Measurements from ENCODE around the gene CASKIN2.

CASKIN2 gene

GRCh38 chr17:75546181-75546580, 30.8 kb upstream of the CASKIN2 start:
- no peak for DNase-seq (ENCODE audit: low read depth in 2 of 2)

- no peak for DNase-seq (ENCODE audit: low read depth in 2 of 2)
These were observed 28.9 kb upstream of the CASKIN2 start for GRCh38 chr17:75544250-75544649.

GRCh38 chr17:75542728-75543336, 27.5 kb upstream of the CASKIN2 start:
- DNase-seq (ENCODE audit: low read depth in 2 of 2): no peak

GRCh38 chr17:75542229-75542628, 26.9 kb upstream of the CASKIN2 start:
- DNase-seq (ENCODE audit: low read depth in 2 of 2): no peak

- no peak for DNase-seq (ENCODE audit: low read depth in 2 of 2)
These were observed 25.7 kb upstream of the CASKIN2 start for GRCh38 chr17:75540923-75541503.

- no peak for DNase-seq (ENCODE audit: low read depth in 2 of 2)
These were observed 24.8 kb upstream of the CASKIN2 start for GRCh38 chr17:75539967-75540729.

GRCh38 chr17:75536366-75536765, 21.0 kb upstream of the CASKIN2 start:
- DNase-seq (ENCODE audit: low read depth in 2 of 2): no peak

DNA sequence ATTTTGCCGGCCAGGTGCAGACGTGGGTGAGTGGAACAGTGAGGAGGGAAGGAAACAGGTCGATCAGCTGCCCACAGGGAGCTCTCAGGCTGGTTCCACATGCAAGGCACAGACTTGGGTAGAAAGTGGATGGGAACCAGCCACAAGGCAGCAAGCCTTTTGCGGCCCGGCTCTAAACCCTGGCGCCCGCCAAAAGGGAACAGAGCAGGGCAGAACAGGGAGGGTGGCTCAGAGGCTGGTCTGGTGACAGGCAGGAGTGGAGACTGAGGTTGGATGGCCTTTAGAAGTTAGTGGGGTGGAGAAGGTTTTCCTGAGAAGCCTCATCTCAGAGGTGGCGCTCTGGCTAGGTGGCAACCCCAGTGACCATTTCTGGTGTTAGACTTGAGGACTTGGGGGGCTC, 20.5 kb upstream of the CASKIN2 start:
- no peak for DNase-seq (ENCODE audit: low read depth in 2 of 2)

DNA sequence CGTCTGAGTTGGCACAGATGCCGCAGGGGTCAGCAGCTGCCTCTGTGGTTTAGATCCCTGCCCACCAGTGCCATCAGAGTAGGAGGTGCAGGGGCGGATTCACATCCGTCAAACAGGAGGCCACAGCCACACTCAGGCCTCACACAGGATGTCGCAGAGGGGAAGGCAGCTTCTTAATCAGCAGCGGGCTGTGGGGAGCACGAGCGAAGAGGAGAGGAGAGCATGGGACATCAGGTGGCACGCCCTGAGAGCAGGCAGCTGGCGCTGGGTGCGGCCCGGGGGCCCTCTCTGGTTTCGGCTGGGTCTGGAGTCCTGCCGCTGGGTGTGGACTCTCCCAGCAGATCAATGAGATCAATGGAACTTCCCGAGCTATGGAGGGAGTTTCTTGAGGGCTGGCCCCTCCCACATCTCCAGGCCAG, 19.8 kb upstream of the CASKIN2 start:
- no peak for DNase-seq (ENCODE audit: low read depth in 2 of 2)

- no peak for DNase-seq (ENCODE audit: low read depth in 2 of 2)
These were observed 16.4 kb upstream of the CASKIN2 start for GRCh38 chr17:75531721-75532072.

- DNase-seq (ENCODE audit: low read depth in 2 of 2): no peak
These were observed 15.7 kb upstream of the CASKIN2 start for GRCh38 chr17:75530837-75531720.

DNA sequence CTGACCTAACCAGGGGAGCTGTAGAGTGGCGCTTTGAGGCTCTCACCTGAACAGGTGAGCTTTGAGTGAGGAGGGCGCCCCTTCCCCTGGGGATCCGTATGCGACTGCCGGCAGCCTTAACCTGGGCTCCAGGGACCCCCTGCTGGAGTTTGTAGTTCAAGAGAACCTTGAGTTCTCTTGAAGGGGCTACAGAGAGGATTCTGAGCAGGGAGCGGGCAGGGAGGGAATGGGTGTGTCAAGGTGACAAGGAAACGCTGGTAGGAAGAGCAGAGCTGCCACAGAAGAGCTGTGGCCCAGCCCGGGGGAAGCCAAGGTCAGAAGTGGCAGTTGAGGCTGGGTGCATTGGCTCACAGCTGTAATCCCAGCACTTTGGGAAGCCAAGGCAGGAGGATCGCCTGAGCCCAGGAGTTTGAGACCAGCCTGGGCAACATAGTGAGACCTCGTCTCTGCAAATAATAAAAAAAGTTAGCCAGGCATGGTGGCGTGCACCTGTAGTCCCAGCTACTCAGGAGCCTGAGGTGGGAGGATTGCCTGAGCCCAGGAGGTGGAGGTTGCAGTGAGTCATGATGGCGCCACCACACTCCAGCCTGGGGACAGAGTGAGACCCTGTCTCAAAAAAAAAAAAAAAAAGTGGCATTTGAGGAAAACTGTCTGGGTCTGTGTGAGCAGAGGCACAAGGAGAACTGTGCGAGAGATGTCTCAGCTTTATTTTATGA, 11.4 kb upstream of the CASKIN2 start:
- DNase-seq (ENCODE audit: low read depth in 2 of 2): no peak

GRCh38 chr17:75525806-75526554, 10.6 kb upstream of the CASKIN2 start:
- no peak for DNase-seq (ENCODE audit: low read depth in 2 of 2)

GRCh38 chr17:75524970-75525805, 9.9 kb upstream of the CASKIN2 start, which contains the start of gene LLGL2:
Gene LLGL2 (plus strand): TSS chr17:75525697. CDS start chr17:75543427, 17,730 bp downstream.
- peak; percentile 59 to 63 for DNase-seq (ENCODE audit: low read depth in 2 of 2)

- no peak for DNase-seq (ENCODE audit: low read depth in 2 of 2)
These were observed 9.1 kb upstream of the CASKIN2 start for GRCh38 chr17:75524269-75524969.

DNA sequence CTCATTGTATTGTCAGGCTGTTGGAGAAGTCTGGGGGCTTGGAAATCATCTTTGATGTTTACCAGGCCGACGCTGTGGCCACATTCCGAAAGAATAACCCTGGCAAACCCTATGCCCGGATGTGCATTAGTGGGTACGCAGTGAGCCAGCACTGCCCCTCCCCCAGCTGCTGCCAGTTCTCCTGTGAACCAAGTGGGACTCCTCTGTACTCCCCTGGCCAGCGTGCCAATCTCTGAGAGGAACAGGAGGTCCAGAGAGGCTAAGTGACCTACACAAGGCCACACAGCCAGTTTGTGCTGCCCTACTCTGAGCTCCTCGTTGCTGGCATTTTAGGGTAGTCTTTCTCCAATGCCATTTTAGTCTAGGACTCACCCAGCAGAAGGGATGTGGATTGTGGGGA, 8.3 kb upstream of the CASKIN2 start:
- no peak for DNase-seq (ENCODE audit: low read depth in 2 of 2)

DNA sequence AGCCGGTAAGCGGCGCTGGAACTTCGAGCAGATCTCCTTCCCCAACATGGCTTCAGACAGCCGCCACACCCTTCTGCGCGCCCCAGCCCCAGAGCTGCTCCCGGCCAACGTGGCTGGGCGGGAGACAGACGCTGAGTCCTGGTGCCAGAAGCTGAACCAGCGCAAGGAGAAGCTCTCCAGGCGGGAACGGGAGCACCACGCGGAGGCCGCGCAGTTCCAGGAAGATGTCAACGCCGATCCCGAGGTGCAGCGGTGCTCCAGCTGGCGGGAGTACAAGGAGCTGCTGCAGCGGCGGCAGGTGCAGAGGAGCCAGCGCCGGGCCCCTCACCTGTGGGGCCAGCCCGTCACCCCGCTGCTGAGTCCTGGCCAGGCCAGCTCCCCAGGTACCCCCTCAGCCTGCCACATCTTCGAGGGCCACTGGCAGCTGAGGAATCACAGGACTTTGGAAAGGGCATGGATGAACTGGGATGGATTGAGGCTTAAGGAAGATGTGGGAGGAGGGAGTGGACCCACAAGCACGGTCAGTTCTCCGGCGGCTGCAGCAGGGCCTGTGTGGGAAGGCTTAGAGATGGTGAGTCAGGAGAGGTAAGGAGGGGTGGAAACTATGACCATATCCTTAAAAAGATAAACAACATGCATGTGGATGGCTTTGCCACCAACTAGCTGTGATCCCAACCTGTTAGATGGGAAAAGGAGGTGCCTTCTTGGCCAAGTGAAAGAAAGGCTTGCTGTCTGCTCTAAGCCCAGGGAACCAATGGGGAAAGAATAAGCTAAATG, 6.8 kb upstream of the CASKIN2 start:
- DNase-seq (ENCODE audit: low read depth in 2 of 2): no peak

DNA sequence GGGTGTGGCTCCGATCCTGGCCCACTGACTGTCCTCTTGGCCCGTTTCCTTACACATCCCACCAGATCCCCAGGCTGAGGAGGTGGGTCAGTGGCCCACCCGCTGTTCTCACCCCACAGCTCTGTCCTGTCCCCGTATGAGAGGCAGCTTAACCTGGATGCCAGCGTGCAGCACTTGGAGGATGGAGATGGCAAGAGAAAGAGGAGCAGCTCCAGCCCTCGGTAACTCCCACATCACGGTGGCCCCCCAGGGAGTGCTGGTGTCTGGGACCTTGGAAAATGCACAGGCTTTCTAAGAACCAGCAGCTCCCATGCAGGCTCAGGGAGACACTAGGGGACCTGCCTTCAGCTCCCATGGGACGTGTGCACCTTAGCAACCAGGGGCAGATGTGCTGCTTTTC, 6.0 kb upstream of the CASKIN2 start:
- no peak for DNase-seq (ENCODE audit: low read depth in 2 of 2)
